ENCODE results near the gene ROR2.

ROR2 gene

GRCh38 chr9:91930475-91930874 is 19.6 kb downstream of the ROR2 start:
- no peak for DNase-seq (ENCODE audit: low spot score)
- no peak for TF ChIP-seq CTCF (IDR thresholded peaks at IDR 0.05; ENCODE audit: extremely low read depth, missing control alignments)

DNA sequence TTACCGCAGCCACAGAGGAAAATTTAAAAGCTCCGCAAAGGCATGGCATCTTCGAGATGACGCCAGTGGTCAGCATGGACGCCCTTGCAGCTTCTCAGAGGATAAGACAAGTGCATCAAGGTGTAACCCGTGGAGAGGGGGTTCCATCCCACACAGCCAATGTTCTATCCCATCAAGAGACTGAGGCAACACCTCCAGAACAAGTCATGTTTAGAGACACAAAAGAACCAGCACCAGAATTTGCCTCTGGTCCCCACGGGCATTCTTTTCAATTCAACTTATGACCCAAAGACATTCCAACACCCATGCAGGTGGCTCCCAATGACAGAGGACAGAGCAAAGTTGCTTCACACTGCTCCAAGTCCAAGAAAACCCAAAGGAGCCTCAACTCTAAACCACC is 20.7 kb downstream of the ROR2 start:
- TF ChIP-seq CTCF (IDR thresholded peaks at IDR 0.05; ENCODE audit: extremely low read depth, missing control alignments) = no peak
- no peak for DNase-seq (ENCODE audit: low spot score)

- no peak for TF ChIP-seq CTCF (IDR thresholded peaks at IDR 0.05; ENCODE audit: extremely low read depth, missing control alignments)
- DNase-seq (ENCODE audit: low spot score) = no peak
Observed at GRCh38 chr9:91927922-91928510, 22.0 kb downstream of the ROR2 start.

GRCh38 chr9:91924090-91924489 is 25.9 kb downstream of the ROR2 start:
- no peak for DNase-seq (ENCODE audit: low spot score)
- no peak for TF ChIP-seq CTCF (IDR thresholded peaks at IDR 0.05; ENCODE audit: extremely low read depth, missing control alignments)

DNA sequence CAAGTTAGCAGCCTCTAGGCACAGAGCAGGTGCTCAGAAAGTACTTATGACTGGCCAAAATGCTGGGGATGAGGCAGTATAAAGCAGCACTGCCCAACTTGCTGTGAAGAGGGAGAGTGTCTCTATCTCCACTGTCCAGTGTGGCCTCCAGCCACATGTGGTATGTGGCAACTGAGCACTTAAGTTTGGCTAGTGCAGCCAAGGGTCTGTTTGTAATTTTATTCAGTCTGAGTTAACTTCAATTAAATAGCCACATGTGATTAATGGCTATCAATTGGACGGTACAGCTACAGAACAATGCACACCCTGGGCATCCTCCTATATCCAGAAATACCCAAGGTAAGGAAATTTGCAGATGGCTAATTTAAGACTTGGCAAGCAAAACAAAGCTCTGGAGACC is 26.9 kb downstream of the ROR2 start:
- no peak for TF ChIP-seq CTCF (IDR thresholded peaks at IDR 0.05; ENCODE audit: extremely low read depth, missing control alignments)
- no peak for DNase-seq (ENCODE audit: low spot score)

GRCh38 chr9:91921371-91921770 is 28.7 kb downstream of the ROR2 start:
- no peak for TF ChIP-seq CTCF (IDR thresholded peaks at IDR 0.05; ENCODE audit: extremely low read depth, missing control alignments)
- DNase-seq (ENCODE audit: low spot score) = no peak

- no peak for DNase-seq (ENCODE audit: low spot score)
- no peak for TF ChIP-seq CTCF (IDR thresholded peaks at IDR 0.05; ENCODE audit: extremely low read depth, missing control alignments)
Observed at GRCh38 chr9:91920630-91921350, 29.2 kb downstream of the ROR2 start.
